T-cell (primary cell): ENCODE measurements around the gene FOCAD. TPM values are rescaled to one million over a fixed set of nuclear protein-coding genes. Genes with fewer than 3 reads are reported as not detected.

ENCODE experiments used
- ATAC-seq, 4 experiments: fragments of 200-7000 bp in 3 of 4; fragments of 150-1000 bp in 1 of 4; cut with Tn5 transposase; replicated peaks in 1 of 4; 1 replicate in 3 of 4; 2 replicates in 1 of 4; pipeline ENCODE4 v1.10.0; 2021; ENCODE audit warnings: moderate library complexity in 3 of 4, mild to moderate bottlenecking in 2 of 4, moderate number of reproducible peaks in 1 of 4
- CTCF ChIA-PET, 2 donors: fragments of 300-600 bp; sonication (Branson Sonifier 250); formaldehyde crosslinking; loops; one replicate each; lab custom pipeline; 2022; ENCODE audit warnings: antibody characterized with exemption in 2 of 2; lab: Charles Lee
- POLR2A ChIA-PET, 2 donors: fragments of 300-600 bp; sonication (Branson Sonifier 250); formaldehyde crosslinking; loops; one replicate each; lab custom pipeline; 2022; ENCODE audit warnings: antibody characterized with exemption in 2 of 2; lab: Charles Lee
- DNase-seq, 35 experiments: peaks; one replicate each; pipeline versions ENCODE4 v3.0.0 to v3.0.0-alpha.2; 2013 to 2023
- H3K27ac ChIP-seq: one replicate; pipeline ENCODE4 v1.5.1; 2013; ENCODE audit warnings: low read length
- H3K27me3 ChIP-seq, 2 experiments: replicated peaks in 1 of 2; 1 replicate in 1 of 2; 2 replicates in 1 of 2; pipeline versions ENCODE4 v1.6.1 to v1.7.0; 2013; ENCODE audit warnings: low read length in 1 of 2, mixed read lengths in 1 of 2; ENCODE audit not compliant: control insufficient read depth in 2 of 2, insufficient read depth in 2 of 2; ENCODE audit errors: extremely low read depth in 1 of 2
- H3K36me3 ChIP-seq, 2 donors: 1 replicate in 1 of 2; 2 replicates in 1 of 2; pipeline versions ENCODE4 v1.6.1 to v1.7.0; 2013; ENCODE audit warnings: low read length in 1 of 2; ENCODE audit not compliant: control insufficient read depth in 2 of 2, insufficient read depth in 1 of 2; ENCODE audit errors: extremely low read depth in 1 of 2
- H3K4me1 ChIP-seq, 2 experiments: 1 replicate in 1 of 2; 2 replicates in 1 of 2; pipeline versions ENCODE4 v1.6.1 to v1.7.0; 2013; ENCODE audit warnings: low read length in 2 of 2, mixed read lengths in 1 of 2; ENCODE audit not compliant: insufficient read depth in 2 of 2, control insufficient read depth in 1 of 2; ENCODE audit errors: extremely low read depth in 1 of 2
- H3K4me3 ChIP-seq, 2 donors: 1 replicate in 1 of 2; 2 replicates in 1 of 2; pipeline versions ENCODE4 v1.5.1 to v1.7.0; 2013; ENCODE audit warnings: mild to moderate bottlenecking in 2 of 2, low read length in 1 of 2, moderate library complexity in 1 of 2; ENCODE audit not compliant: control insufficient read depth in 1 of 2; ENCODE audit errors: extremely low read depth in 1 of 2
- H3K9me3 ChIP-seq: 2 replicates; pipeline ENCODE4 v1.7.0; 2013
- H3K27ac Mint-ChIP-seq, 2 donors: one replicate each; pipeline ENCODE4 v1.8.0; 2020 to 2021; ENCODE audit warnings: mild to moderate bottlenecking in 2 of 2, mixed read lengths in 2 of 2
- H3K27me3 Mint-ChIP-seq, 2 donors: one replicate each; pipeline ENCODE4 v1.8.0; 2021 to 2022; ENCODE audit warnings: mixed read lengths in 2 of 2
- H3K36me3 Mint-ChIP-seq: one replicate; pipeline ENCODE4 v1.8.0; 2021; ENCODE audit warnings: mixed read lengths
- H3K4me1 Mint-ChIP-seq, 3 donors: one replicate each; pipeline ENCODE4 v1.8.0; 2020 to 2022; ENCODE audit warnings: mixed read lengths in 3 of 3, mild to moderate bottlenecking in 1 of 3
- H3K4me3 Mint-ChIP-seq, 3 donors: one replicate each; pipeline ENCODE4 v1.8.0; 2020 to 2022; ENCODE audit warnings: mild to moderate bottlenecking in 3 of 3, mixed read lengths in 3 of 3, moderate library complexity in 3 of 3
- H3K9me3 Mint-ChIP-seq, 3 donors: one replicate each; pipeline ENCODE4 v1.8.0; 2020 to 2022; ENCODE audit warnings: mixed read lengths in 3 of 3
- WGBS: methylation state at CpG from one replicate; pipeline ENCODE4 v1.1.5; 2013; ENCODE audit warnings: missing lambda C conversion rate; ENCODE audit not compliant: insufficient coverage; 5-methylcytosine and 5-hydroxymethylcytosine counted together
- total RNA-seq, 35 experiments: library from RNA in 6 of 35; stranded (reverse) in 6 of 35; fragments of 120-200 nt in 1 of 35; gene quantifications; one replicate each; pipeline versions ENCODE4 v1.2.1 to v1.2.4 and lab custom pipeline; 2013 to 2026

The FOCAD gene
- total RNA-seq, 5 donors from 2014 or later (not counting 1 experiment from before 2014, with no cell fraction given) = 13.4 to 29.0 (median 21.3) TPM

- Mint-ChIP-seq H3K4me1 (peaks cover 3 to 7% (median 4%) of the 10 kb centered on the region in 3 donors), H3K27me3 (no peaks in the 10 kb centered on the region), H3K9me3 (no peaks in the 10 kb centered on the region), H3K27ac (no peak overlapping the region), H3K4me3 (no peak overlapping the region), H3K36me3 (no peaks in the 10 kb centered on the region)
- Histone ChIP-seq H3K27ac (no peak overlapping the region), H3K36me3 (no peaks in the 10 kb centered on the region), H3K4me1 (no peaks in the 10 kb centered on the region), H3K4me3 (no peak overlapping the region), H3K9me3 (no peaks in the 10 kb centered on the region), H3K27me3 (no peaks in the 10 kb centered on the region)
- no peak for DNase-seq
- POLR2A ChIA-PET = no interaction called here
- CTCF ChIA-PET = interaction anchor here in 1 of 2 donors (0.7 to 1.1 kb wide), 2 partner anchors 20 to 76 kb away, joined by 3 read pairs; no protein-coding TSS in a partner anchor
- 87% methylated on average over 3 of the region's 8 CpGs for WGBS
- no peak for ATAC-seq
Measured at GRCh38 chr9:20808002-20808401, 123.9 kb downstream of the FOCAD start.

- no peaks in the 10 kb centered on the region for H3K4me1 ChIP-seq
- peaks cover 3 to 7% (median 4%) of the 10 kb centered on the region in 3 donors for H3K4me1 Mint-ChIP-seq
- no peak overlapping the region for H3K27ac ChIP-seq
- no peaks in the 10 kb centered on the region for H3K36me3 ChIP-seq
- H3K27ac Mint-ChIP-seq = no peak overlapping the region
- H3K9me3 ChIP-seq = no peaks in the 10 kb centered on the region
- CTCF ChIA-PET = no interaction called here
- H3K4me3 Mint-ChIP-seq = no peak overlapping the region
- ATAC-seq = no peak
- H3K4me3 ChIP-seq = no peak overlapping the region
- POLR2A ChIA-PET = interaction anchor here in 1 of 2 donors (0.6 kb wide), 1 partner anchor 1179 kb away, joined by 6 read pairs; no protein-coding TSS in a partner anchor
- H3K27me3 Mint-ChIP-seq = no peaks in the 10 kb centered on the region
- no peaks in the 10 kb centered on the region for H3K27me3 ChIP-seq
- H3K36me3 Mint-ChIP-seq = peaks cover 11% of the 10 kb centered on the region
- no peak for DNase-seq
- H3K9me3 Mint-ChIP-seq = no peaks in the 10 kb centered on the region
Measured at GRCh38 chr9:20811872-20812271, 127.8 kb downstream of the FOCAD start.

- no peak overlapping the region for H3K27ac Mint-ChIP-seq
- H3K27me3 ChIP-seq = no peaks in the 10 kb centered on the region
- H3K9me3 ChIP-seq = no peaks in the 10 kb centered on the region
- no peaks in the 10 kb centered on the region for H3K4me1 ChIP-seq
- H3K4me3 Mint-ChIP-seq = no peak overlapping the region
- H3K9me3 Mint-ChIP-seq = no peaks in the 10 kb centered on the region
- H3K27ac ChIP-seq = no peak overlapping the region
- ATAC-seq (no peak), DNase-seq (no peak)
- WGBS = 100% methylated on average over 1 of the region's 5 CpGs
- ChIA-PET CTCF (interaction anchor here in 1 of 2 donors (0.6 kb wide), 1 partner anchor 832 kb away, joined by 3 read pairs; no protein-coding TSS in a partner anchor), POLR2A (no interaction called here)
- no peaks in the 10 kb centered on the region for H3K36me3 ChIP-seq
- no peaks in the 10 kb centered on the region for H3K4me1 Mint-ChIP-seq
- no peak overlapping the region for H3K4me3 ChIP-seq
- H3K27me3 Mint-ChIP-seq = no peaks in the 10 kb centered on the region
- peaks cover 22% of the 10 kb centered on the region for H3K36me3 Mint-ChIP-seq
Measured at GRCh38 chr9:20815923-20816703, 132.1 kb downstream of the FOCAD start.

- no peaks in the 10 kb centered on the region for H3K9me3 Mint-ChIP-seq
- POLR2A ChIA-PET = interaction anchor here in 1 of 2 donors (0.7 kb wide), 1 partner anchor 1161 kb away, joined by 3 read pairs; no protein-coding TSS in a partner anchor
- no peak overlapping the region for H3K4me3 Mint-ChIP-seq
- H3K4me1 Mint-ChIP-seq = no peaks in the 10 kb centered on the region
- Histone ChIP-seq H3K27ac (no peak overlapping the region), H3K4me3 (no peak overlapping the region), H3K36me3 (peaks cover 0 to 10% of the 10 kb centered on the region in 2 donors), H3K4me1 (no peaks in the 10 kb centered on the region), H3K27me3 (no peaks in the 10 kb centered on the region), H3K9me3 (no peaks in the 10 kb centered on the region)
- no peaks in the 10 kb centered on the region for H3K27me3 Mint-ChIP-seq
- no peak for ATAC-seq
- no peak overlapping the region for H3K27ac Mint-ChIP-seq
- peaks cover 57% of the 10 kb centered on the region for H3K36me3 Mint-ChIP-seq
- DNase-seq = no peak
- CTCF ChIA-PET = no interaction called here
Measured at GRCh38 chr9:20823051-20823450, 139.0 kb downstream of the FOCAD start.

GRCh38 chr9:20831028-20831427 is 147.0 kb downstream of the FOCAD start:
- POLR2A ChIA-PET = no interaction called here

GRCh38 chr9:20832775-20833174 is 148.7 kb downstream of the FOCAD start:
- no peak overlapping the region for H3K27ac Mint-ChIP-seq
- H3K9me3 Mint-ChIP-seq = no peaks in the 10 kb centered on the region
- H3K27me3 Mint-ChIP-seq = no peaks in the 10 kb centered on the region
- Histone ChIP-seq H3K4me3 (no peak overlapping the region), H3K27me3 (no peaks in the 10 kb centered on the region), H3K4me1 (no peaks in the 10 kb centered on the region), H3K27ac (no peak overlapping the region), H3K9me3 (no peaks in the 10 kb centered on the region), H3K36me3 (peaks cover 0 to 6% of the 10 kb centered on the region in 2 donors)
- no peaks in the 10 kb centered on the region for H3K4me1 Mint-ChIP-seq
- peaks cover 41% of the 10 kb centered on the region for H3K36me3 Mint-ChIP-seq
- POLR2A ChIA-PET = no interaction called here
- ATAC-seq = no peak
- CTCF ChIA-PET = no interaction called here
- no peak overlapping the region for H3K4me3 Mint-ChIP-seq
- no CpG with 5 or more reads among the region's 2 CpGs for WGBS
- no peak for DNase-seq

More at GRCh38 chr9:20831028-20831427, 147.0 kb downstream of the FOCAD start:
- Histone ChIP-seq H3K27ac (no peak overlapping the region), H3K9me3 (no peaks in the 10 kb centered on the region), H3K4me3 (no peak overlapping the region), H3K4me1 (no peaks in the 10 kb centered on the region), H3K36me3 (peaks cover 0 to 6% of the 10 kb centered on the region in 2 donors), H3K27me3 (no peaks in the 10 kb centered on the region)
- DNase-seq (no peak), ATAC-seq (no peak)
- 100% methylated on average over 2 of the region's 3 CpGs for WGBS
- Mint-ChIP-seq H3K9me3 (no peaks in the 10 kb centered on the region), H3K36me3 (peaks cover 58% of the 10 kb centered on the region), H3K4me1 (no peaks in the 10 kb centered on the region), H3K27me3 (no peaks in the 10 kb centered on the region), H3K4me3 (no peak overlapping the region), H3K27ac (no peak overlapping the region)
- CTCF ChIA-PET = no interaction called here
